Gastroesophageal sphincter (tissue), 2 donors: Measurements from ENCODE around the gene PCBP3.

ENCODE experiments used
- POLR2A ChIP-seq, 2 donors: fragments of 450-650 bp; IDR thresholded peaks; one replicate each; pipeline ENCODE4 v1.6.1; 2017; ENCODE audit warnings: antibody characterized with exemption in 2 of 2, mild to moderate bottlenecking in 2 of 2, moderate library complexity in 1 of 2
- POLR2AphosphoS5 ChIP-seq: sonication (generic); formaldehyde crosslinking; IDR thresholded peaks from one replicate; pipeline ENCODE4 v1.6.1; 2017; ENCODE audit warnings: antibody characterized with exemption

GRCh38 chr21:45680215-45680614, 36.7 kb downstream of the PCBP3 start:
- TF ChIP-seq POLR2AphosphoS5 (no peak), POLR2A (IDR thresholded peaks at IDR 0.05) (no peak)
